ENCODE measurements around the gene PTPMT1.
A peak's percentile ranks its signal among the peaks of the same experiment; 100 is the strongest.

The PTPMT1 gene

DNA sequence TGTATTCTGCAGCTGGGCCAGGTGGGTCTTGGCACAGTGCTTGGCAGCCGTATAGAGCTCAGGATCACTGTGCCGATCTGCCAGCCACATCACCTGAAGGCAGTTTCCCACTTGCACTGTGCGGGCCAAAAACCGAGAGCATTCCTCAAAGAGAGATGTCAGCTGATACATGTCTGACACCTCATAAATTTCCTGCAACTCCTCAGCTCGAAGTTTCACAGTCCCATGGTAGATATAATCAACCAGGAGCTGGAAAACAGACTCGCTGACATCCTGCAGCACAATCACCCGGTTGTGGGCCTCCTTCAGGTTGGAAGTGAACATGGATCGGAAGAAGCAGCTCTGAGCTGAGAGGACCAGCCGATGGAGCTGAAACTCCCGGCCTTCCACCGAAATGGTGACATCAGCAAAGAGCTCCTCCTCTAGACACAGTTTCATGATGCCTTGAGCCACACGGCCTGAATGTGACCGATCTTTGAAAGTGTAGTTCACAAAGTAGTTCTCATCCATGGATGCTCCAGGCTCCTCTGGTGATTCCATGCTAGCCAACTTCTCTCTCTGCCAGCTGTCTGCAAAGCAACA is 12.2 kb downstream of the PTPMT1 start:
- FAIRE-seq = no peak
- no peak for DNase-seq (ENCODE audit: insufficient read length, low spot score)

DNA sequence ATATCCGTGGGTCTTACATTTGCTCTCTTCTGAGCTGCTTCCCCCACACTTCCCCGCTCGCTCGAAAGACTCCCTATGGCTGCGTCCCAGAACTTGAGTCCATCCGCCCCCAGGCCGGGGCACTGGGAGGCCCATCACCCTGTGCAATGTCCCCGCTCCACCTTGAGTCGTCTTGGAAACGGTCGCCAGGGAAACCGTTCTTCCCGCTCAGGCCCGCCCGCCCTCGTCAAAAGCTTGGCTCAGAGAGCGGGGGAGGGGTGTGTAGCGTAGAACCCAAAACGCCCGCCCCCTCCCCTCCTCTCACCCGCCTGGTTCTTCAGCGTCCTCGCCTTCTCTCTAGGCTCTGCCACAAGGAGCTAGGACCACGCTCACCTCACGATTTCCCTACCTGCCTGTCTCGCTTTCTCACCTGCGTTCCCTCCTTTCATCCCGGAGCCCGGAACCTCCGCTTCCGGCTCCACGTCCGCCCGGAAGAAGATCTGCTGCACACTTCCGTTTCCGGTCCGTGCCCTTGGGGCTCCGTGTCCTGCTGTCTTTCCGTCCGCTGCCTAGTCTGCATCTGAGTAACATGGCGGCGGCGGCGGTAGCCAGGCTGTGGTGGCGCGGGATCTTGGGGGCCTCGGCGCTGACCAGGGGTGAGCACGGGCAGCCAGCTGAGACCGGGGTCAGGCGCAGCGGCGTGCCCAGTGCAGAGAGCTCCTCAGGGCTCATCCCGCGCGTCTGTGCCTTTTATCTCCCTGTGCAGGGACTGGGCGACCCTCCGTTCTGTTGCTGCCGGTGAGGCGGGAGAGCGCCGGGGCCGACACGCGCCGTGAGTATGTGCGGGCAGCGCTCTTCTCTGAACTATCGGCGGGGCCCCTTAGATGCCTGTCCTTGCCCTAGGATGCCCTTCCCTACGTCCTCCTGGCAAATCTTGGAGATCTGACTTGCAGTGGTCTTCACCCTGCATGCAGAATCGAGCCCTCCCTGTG is 13.4 kb downstream of the PTPMT1 start, which contains the start of the genes KBTBD4 and NDUFS3:
TSS of gene KBTBD4 (minus strand) at position 447 of the 971 bp plus-strand sequence. CDS start at position 428, 19 bp downstream.
TSS of gene NDUFS3 (plus strand) at position 551 of the 971 bp plus-strand sequence. CDS start at position 569, 18 bp downstream.
- peak; percentile 63 for FAIRE-seq
- DNase-seq (ENCODE audit: insufficient read length, low spot score) = peak; percentile 87

DNA sequence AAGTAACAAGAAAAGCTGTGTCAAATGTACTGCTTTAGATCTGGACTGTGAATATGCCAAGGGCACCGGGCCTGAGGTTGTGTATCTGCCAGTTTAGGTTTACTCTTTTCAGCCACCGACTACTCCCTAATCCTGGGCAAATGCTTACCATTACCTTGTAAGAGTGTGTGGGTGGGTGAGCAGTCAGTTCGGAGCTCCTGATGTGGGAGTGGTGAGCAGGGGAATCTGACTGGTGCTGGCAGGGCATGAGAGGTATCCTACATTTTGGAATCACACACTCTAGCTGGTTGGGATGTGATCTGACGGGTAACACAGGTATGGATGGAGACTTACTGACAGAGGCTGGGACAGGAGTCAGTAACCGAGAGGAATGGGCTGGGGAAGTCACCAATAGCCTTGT is 18.4 kb downstream of the PTPMT1 start:
- no peak for DNase-seq (ENCODE audit: insufficient read length, low spot score)

DNA sequence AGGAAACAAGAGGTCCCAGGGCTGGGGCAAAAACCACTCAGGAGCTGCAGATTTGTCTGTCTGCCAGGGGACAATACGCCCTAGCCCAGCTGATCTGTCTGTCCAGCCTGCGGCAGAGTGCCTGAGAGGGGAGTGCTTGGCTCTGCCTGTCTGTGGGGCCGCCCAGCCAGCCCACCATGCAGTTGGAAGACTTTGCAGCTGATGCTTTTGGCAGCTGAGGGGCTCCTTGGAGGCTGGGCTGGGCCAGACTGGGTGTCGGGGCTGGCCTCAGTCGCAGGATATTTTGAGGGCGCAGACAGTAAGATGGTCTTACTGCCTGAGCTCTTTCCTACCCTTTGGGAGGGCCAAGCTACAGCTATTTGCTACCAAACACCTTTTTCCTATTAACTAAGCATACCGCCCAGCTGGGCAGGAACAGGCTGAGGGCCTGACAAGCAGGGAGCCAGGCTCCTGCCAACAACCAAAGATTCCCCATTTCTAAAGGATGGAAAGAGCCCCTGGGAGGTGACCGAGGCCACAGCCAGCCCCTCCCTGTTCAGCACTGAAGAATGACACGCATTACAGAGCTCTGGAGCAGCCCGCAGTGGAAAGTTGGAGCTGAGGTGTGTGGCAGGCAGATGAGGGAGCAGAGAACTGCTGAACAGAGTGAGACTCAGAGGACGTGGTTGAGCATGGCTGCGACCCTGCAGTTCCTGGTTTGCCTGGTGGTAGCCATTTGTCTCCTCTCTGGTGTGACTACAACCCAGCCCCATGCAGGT is 20.9 kb downstream of the PTPMT1 start, which contains the start of gene FAM180B:
TSS of gene FAM180B (plus strand) at position 581 of the 758 bp plus-strand sequence. CDS start at position 672, 91 bp downstream.
- DNase-seq (ENCODE audit: insufficient read length, low spot score) = no peak
- FAIRE-seq = no peak

More for the DNA sequence above, 18.4 kb downstream of the PTPMT1 start:
- no peak for FAIRE-seq

DNA sequence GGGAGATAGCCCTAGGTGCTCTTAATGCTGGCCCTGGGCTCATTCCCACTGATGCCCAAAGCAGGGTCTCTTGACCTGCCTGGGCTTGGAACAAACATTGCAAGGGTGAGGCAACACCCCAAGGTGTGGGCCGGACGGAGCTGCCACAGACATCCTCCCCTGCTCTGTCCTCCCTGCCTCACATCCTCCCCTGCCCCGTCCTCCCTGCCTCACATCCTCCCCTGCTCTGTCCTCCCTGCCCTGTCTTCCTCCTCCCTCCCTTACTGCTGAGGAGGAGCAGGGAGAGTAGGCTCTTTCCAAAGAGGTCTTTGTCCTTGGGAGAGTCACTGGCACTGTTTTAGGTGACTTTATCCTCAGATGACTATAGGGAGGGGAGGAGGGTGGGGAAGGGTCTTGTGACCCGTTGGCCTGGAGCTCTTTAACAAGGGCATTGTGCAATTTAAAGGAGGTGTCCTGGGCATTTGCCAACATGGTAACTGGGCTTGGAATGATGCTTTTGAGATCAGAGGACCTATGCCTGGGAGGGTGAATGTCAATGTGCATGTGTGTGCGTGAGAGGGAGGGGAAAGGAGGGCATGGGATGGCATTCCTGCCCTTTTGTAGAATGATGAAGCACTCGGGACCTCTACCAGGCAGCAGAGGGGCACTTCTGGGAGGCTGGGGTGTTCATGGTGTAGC is 21.8 kb downstream of the PTPMT1 start:
- no peak for FAIRE-seq
- no peak for DNase-seq (ENCODE audit: insufficient read length, low spot score)

DNA sequence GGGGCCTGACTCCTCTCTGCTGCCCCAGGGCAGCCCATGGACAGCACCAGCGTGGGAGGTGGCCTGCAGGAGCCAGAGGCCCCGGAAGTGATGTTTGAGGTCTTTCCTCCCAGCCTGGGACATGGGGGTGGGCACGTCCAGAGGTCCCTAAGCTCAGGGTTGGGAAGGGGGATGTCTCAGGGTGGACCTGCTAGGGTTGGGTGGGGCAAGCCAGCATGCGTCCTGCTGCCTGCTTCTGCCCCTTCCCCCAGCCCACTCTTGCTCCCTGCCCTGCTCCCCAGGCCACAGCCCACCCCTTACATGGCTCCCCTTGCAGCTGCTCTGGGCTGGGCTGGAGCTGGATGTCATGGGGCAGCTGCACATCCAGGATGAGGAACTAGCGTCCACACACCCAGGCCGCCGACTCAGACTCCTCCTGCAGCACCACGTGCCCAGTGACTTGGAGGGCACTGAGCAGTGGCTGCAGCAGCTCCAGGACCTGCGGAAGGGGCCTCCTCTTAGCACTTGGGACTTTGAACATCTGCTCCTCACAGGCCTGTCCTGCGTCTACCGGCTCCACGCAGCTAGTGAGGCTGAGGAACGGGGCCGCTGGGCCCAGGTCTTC is 22.4 kb downstream of the PTPMT1 start:
- FAIRE-seq = no peak
- no peak for DNase-seq (ENCODE audit: insufficient read length, low spot score)

DNA sequence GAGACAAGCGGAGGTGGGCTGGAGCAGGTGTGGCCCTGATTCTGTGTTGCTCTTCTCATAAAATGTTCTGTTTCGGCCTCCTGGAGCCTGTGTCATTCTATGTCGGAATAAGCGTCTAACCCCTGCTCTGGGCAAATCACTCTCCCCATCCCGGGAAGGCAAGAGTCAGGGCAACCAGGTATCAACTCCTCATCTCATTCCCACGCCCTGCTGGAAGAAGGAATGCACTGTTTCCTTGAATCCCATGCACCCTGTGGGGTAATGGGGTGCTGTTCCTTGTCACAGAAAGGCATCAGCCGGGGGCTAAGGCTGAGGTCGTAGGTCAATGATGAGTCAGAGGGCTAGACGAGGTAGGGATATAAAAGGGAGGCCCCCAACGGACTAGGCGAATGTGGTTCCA is 23.7 kb downstream of the PTPMT1 start:
- DNase-seq (ENCODE audit: insufficient read length, low spot score) = no peak
- no peak for FAIRE-seq

DNA sequence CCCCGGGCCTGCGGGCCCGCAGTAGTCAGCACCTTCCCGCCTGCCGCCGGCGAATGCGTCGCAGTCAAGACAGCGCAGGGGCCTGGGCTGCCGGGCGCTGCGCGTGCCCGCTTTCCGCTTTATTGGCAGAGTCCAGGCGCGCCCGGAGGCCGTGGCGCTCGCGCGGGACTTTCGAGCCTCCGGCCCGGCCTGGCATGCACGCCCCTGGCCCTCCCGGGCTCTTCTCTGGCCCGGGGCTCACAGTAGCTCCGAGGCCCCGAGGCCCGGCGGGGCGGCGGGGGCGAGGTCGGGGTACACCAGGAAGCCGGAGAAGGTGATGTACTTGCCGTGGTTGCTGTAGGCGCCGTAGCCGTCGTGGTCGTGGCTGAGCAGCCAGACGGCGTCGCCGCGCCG is 24.2 kb downstream of the PTPMT1 start:
- no peak for DNase-seq (ENCODE audit: insufficient read length, low spot score)
- FAIRE-seq = no peak

DNA sequence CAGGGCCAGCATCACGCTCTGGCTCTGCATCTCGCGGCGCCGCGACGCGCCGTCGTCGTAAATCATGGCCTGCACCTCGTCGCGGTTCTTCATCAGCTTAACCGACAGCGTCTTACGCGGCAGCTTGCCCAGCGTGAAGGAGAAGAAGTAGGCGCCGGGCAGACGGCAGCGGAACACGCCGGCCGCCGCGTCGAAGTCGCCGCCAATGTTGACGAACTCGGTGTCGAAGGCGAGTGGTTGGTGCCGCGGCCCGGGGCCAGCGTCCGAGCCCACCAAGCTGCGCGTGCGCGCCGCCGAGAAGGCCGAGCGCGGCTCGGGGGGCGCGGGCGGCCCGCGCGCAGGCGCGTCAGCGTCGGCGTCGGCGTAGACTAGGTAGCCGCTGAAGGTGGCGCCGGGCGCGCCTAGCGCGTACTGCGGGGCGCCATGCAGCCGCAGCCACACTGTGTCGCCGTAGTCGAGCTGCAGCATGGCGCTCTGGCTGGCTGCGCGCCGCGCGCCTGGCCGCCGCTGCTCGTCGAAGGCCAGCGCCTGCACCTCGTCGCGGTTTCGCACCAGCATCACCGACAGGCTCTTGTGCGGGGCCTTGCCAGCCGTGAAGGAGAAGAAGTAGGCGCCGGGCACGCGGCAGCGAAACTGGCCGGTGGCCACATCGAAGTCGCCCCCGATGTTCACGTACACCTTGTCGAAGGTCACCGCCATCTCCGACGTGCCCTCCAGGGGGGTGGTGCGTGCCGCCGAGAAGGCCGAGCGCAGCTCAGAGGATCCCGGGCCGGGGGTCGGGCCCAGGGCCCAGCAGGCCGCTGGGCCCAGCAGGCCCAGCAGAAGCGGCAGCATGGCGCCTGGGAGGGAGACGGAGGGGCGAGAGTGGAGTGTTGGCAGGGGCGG is 24.8 kb downstream of the PTPMT1 start:
- no peak for FAIRE-seq
- no peak for DNase-seq (ENCODE audit: insufficient read length, low spot score)

DNA sequence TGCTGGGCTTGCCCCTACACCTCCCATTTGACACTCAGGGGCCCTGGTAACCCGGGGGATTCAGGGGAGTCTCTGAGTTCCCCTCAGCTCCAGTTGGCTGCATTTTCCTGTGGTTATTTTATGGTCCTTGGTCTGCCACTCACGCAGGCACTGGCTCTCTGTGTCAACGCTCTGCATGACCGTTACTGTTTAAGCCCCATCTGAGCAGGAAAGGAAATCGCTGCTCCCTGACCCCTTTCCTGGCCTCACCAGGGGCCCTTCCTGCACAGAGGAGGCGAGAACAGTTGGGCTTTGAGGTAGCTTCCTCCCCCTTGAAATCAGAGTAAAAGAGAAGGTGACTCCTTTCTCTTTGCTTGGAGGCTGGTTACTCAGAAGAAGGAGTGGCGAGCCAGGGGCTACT is 26.4 kb downstream of the PTPMT1 start:
- FAIRE-seq = peak; percentile 40
- no peak for DNase-seq (ENCODE audit: insufficient read length, low spot score)

DNA sequence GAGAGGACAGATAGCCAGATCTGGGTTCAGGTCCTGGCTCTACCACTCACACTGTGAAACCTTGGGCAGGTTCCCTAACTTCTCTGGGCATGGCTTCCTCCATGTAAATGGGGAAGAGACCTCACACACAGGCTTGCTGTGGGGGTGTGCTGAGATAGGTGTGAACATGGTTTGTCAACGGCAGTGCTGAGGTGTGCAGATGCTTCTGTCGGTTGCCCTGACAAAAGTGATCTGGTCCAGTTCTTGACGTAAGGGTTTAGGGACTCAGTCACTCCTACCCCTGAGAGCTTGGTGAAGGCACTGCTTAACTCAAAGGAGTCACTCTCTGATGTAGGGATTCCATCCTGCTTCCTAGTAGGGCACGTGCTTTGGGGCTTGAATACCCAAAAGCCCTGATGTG is 26.9 kb downstream of the PTPMT1 start:
- no peak for DNase-seq (ENCODE audit: insufficient read length, low spot score)
- FAIRE-seq = no peak

DNA sequence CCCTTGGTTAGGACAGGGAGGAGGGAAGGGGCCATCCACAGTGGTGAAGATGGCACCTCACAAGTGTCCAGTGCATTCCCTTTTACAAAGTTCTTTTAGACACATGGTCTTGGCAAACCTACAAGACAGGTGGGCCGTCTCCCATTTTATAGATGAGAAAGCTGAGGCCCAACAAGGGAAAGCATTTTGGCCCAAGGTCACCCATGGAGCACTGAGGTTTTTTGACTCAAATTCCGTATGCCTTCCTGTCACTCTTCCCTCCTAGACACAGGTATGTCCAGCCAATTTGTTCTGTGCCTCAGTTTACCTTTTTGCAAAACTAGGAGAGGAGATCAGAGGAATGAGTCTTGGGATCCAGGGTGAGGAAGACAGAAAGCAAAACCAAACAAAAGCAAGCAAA is 27.6 kb downstream of the PTPMT1 start:
- no peak for FAIRE-seq

DNA sequence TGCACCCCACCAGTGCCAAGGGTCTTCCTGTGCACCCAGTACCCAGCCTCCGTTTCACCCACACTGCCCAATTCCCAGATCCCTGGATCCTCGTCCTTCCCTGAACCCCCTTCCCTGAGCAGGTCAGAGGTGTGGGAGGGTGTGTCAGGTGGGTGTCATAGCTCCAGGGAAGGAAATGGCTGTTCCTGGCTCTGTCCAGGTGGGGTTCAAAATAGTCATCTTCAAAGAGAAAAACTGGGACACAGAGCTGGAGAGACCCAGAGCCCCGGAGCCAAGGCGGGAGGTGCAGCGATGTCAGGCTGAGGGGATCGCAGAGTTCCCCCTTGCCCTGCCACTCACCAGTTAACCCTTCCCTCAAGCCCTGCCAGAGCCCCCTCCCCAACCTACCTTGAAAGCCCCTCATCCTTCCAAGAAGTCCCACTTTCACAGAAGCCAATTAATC is 28.1 kb downstream of the PTPMT1 start:
- no peak for FAIRE-seq

More for the DNA sequence above, 27.6 kb downstream of the PTPMT1 start:
- no peak for DNase-seq (ENCODE audit: insufficient read length, low spot score)

DNA sequence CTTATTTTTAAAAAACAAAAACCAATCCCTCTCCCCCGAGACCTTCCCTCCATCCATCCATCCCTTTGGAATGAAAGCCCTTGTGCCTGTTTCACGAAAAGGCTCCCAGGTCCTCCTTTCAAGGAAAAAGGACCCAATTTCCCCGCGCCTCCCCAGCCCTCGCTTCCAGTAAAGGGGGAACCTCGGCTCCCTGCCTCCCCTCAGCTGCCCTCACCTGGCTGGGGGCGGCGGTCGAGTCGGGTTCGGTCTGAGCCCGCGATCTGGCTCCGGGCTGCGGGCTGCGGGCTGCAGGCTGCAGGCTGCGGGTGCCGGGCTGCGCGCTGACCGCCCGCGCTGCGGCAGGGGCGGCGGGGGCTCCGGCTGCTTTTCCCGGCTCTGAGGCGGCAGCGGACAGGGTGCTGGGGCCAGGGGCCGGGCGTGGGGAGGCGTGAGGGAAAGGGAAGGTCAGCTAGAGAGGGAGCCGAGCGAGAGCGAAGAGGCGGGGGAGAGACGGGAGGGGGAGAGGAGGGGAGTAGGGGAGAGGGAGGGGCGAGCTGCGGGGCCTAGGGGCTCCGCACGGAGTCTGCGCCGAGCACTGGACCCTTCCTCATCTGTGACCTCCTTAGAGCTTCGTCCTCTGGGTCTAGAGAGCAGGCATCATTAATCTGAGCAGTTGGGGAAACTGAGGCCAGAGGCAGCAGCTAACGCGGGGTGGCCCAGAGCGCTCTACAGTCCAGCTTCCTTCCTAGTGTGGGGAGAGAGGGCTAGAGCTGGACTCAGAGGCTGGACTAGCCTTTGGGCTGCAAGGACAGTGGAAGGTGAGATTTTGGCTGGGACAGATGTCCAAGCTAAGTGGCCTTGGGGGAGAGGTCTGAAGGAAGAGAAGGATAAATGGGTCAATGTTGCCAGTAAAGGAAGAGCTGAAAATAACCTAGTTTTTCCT is 28.8 kb downstream of the PTPMT1 start, which contains the start of gene C1QTNF4:
TSS of gene C1QTNF4 (minus strand) at position 478 of the 922 bp plus-strand sequence. CDS start 3,601 bp downstream, outside the sequence.
- FAIRE-seq = no peak
- no peak for DNase-seq (ENCODE audit: insufficient read length, low spot score)

More for the DNA sequence above, 28.1 kb downstream of the PTPMT1 start:
- DNase-seq (ENCODE audit: insufficient read length, low spot score) = no peak

DNA sequence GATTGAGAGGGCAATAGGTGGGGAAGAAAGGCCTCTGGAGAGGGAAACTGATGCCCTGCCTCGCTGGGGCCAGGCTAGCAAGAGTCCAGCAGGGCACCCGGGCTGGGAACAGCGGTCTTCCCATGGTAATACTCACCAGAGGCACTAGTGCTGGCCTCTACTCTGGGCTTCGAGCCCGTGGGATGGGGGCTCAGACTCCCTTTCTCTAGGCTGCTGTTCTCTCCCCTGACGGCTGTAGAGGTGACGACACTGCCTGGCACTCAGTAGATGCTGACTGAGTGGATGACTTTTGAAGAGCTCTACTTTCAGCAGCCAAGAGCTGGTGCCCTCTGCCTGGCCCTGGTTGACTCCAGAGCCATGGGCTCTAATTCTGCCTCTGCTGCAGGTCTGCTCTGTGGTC is 29.6 kb downstream of the PTPMT1 start:
- FAIRE-seq = no peak
- DNase-seq (ENCODE audit: insufficient read length, low spot score) = no peak

DNA sequence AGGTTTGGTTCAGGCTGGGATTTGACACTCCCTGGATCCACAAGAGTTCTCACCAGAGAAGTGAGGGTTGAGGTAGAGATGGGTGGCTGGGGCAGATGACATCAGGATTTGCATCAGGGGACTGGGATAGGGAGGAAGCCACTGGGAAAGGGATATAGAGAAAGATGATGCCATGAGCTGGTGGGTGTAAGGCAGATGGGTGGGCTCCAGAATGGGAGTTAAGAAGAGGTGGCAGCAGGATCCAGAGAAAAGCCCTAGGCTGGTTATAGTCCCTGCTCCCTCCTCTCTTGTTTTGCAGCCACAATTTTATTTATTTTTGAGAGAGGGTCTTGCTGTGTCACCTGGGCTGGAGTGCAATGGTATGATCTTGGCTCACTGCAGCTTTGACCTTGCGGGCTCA is 30.6 kb downstream of the PTPMT1 start:
- no peak for FAIRE-seq

DNA sequence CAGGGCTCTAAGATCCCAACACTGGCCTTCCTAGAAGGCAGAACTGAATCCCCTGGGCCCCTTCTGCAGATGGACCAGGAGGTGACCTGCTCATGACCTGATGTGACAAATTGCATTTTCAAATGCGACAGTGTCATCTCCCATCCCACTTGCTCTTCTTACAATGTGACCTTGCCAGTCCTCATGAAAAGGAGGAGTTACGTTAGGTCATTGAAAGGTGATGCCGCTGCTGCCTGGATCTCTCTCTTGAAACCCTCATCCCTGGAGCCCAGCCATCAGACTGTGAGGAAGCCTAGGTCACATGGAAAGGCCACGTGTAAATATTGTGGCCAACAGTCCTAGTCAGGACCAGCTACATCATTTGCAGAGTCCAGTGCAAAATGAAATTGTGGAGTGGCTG is 34.5 kb downstream of the PTPMT1 start:
- no peak for DNase-seq (ENCODE audit: insufficient read length, low spot score)
- FAIRE-seq = no peak

More for the DNA sequence above, 30.6 kb downstream of the PTPMT1 start:
- no peak for DNase-seq (ENCODE audit: insufficient read length, low spot score)

DNA sequence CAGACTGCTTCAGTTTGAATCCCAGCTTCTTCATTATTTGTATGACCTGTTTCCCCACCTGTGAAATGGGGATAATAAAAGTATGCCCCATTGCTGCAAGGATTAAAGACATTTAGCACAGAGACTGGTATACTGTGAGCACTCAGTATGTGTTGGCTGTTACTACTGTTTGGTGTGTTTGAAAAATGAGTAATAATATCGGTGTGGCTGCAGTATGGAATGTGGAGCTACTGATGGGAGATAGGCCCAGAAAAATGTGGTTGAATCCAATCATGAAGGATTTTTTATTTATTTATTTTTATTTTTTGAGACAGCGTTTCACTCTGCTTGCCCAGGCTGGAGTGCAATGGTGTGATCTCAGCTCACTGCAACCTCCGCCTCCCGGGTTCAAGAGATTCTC is 37.9 kb downstream of the PTPMT1 start:
- DNase-seq (ENCODE audit: insufficient read length, low spot score) = no peak
- FAIRE-seq = no peak
